Cardiac fibroblast (primary cell): ENCODE results near the gene RHBDD1.
A peak's percentile ranks its signal among the peaks of the same experiment; 100 is the strongest.

ENCODE experiments used
- DNase-seq, 2 donors: peaks; one replicate each; pipeline versions ENCODE4 v3.0.0 to v3.0.0-alpha.2; 2010; ENCODE audit warnings: low read depth in 2 of 2
- H3K4me3 ChIP-seq, 2 donors: replicated peaks in 1 of 2; 1 replicate in 1 of 2; 2 replicates in 1 of 2; pipeline ENCODE4 v1.5.1; 2011; ENCODE audit warnings: low read depth in 2 of 2, low read length in 2 of 2, mild to moderate bottlenecking in 2 of 2, moderate library complexity in 1 of 2
- CTCF ChIP-seq: IDR thresholded peaks from one replicate; pipeline ENCODE4 v1.5.1; 2011; ENCODE audit warnings: low read depth, mild to moderate bottlenecking, low read length, inconsistent platforms

The RHBDD1 gene

GRCh38 chr2:226796012-226796839 is 39.6 kb upstream of the RHBDD1 start:
- no peak for TF ChIP-seq CTCF
- no peak for DNase-seq
- peak overlapping the region; percentile 78 to 80 for H3K4me3 ChIP-seq

- peak; percentile 74 for TF ChIP-seq CTCF
- peak overlapping the region; percentile 78 to 80 for H3K4me3 ChIP-seq
- peak; percentile 44 to 53 for DNase-seq
Observed at GRCh38 chr2:226796840-226797288, 39.0 kb upstream of the RHBDD1 start.

- peak in 1 of 2 donors; percentile 53 for DNase-seq
- peak overlapping the region; percentile 78 to 80 for H3K4me3 ChIP-seq
Observed at GRCh38 chr2:226797289-226797988, 38.4 kb upstream of the RHBDD1 start.

GRCh38 chr2:226797989-226798421 is 37.8 kb upstream of the RHBDD1 start:
- no peak for TF ChIP-seq CTCF
- H3K4me3 ChIP-seq: peak overlapping the region; percentile 78 to 80
- DNase-seq: peak in 1 of 2 donors; percentile 33

More at GRCh38 chr2:226797289-226797988, 38.4 kb upstream of the RHBDD1 start:
- TF ChIP-seq CTCF: no peak

- DNase-seq: peak; percentile 62 to 63
- no peak for TF ChIP-seq CTCF
Observed at GRCh38 chr2:226798422-226799210, 37.2 kb upstream of the RHBDD1 start.

GRCh38 chr2:226799211-226799975 is 36.5 kb upstream of the RHBDD1 start, which contains the start of gene IRS1:
IRS1 (minus strand) TSS chr2:226799820; CDS start chr2:226798738, 1,082 bp downstream.
- TF ChIP-seq CTCF: no peak
- peak within 1 kb of the TSS; percentile 78 to 80 for H3K4me3 ChIP-seq
- DNase-seq: peak; percentile 81 to 92

More at GRCh38 chr2:226798422-226799210, 37.2 kb upstream of the RHBDD1 start:
- peak overlapping the region; percentile 78 to 80 for H3K4me3 ChIP-seq
